GM18858 (cell line): ENCODE measurements around the gene CPO.

Experiments used
- ATAC-seq: cut with Tn5 transposase; IDR thresholded peaks from one replicate; pipeline ENCODE4 v1.9.1; 2021; ENCODE audit not compliant: unreplicated experiment

CPO gene

GRCh38 chr2:207012461-207012860 lies 73.1 kb downstream of the CPO start:
- no peak for ATAC-seq

GRCh38 chr2:207014424-207014823 lies 75.1 kb downstream of the CPO start:
- no peak for ATAC-seq

DNA sequence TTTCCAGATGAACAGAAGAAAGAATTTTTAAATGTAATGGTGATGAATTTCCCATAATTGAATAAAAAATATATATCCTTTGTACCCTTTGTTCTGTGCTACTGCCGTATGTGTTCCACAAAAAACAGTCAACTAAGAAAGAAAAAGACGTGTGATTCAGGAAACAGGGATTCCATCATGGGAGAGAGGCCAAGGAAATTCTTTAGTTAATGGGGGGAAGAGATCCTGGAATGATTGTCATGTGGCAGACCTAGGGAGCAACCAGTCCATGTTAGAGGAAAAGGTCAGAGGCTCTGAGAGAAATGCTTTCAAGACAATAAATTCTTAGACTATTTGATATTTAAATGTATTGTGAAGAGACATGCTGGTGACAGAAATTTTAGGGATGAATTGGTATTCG lies 76.6 kb downstream of the CPO start:
- no peak for ATAC-seq
